OCI-LY7 (cell line): ENCODE data around the gene RASSF10. TPM values are rescaled to one million over a fixed set of nuclear protein-coding genes. Genes with fewer than 3 reads are reported as not detected.

Source experiments
- BruUV-seq: library from RNA; stranded (reverse); fragments of 400-500 nt; replicated peaks from 2 replicates; lab custom pipeline; 2021; lab: Mats Ljungman, UMichigan
- CTCF ChIA-PET: fragments of 300-600 bp; sonication (Branson Sonifier 250); formaldehyde crosslinking; loops from one replicate; lab custom pipeline; 2022; ENCODE audit warnings: antibody characterized with exemption; ENCODE audit not compliant: unreplicated experiment; lab: Charles Lee
- POLR2A ChIA-PET: fragments of 300-600 bp; sonication (Branson Sonifier 250); formaldehyde crosslinking; loops from one replicate; lab custom pipeline; 2022; ENCODE audit warnings: antibody characterized with exemption; lab: Charles Lee
- DNase-seq: peaks from one replicate; pipeline ENCODE4 v3.0.0-alpha.2; 2015; ENCODE audit warnings: low spot score
- H2AFZ ChIP-seq: fragments of 200-600 bp; sonication (generic), shearing (Covaris generic); 2 replicates; pipeline ENCODE4 v1.6.1; 2014; ENCODE audit warnings: mild to moderate bottlenecking, antibody characterized with exemption, low read length, moderate library complexity
- H3K27ac ChIP-seq: fragments of 200-600 bp; sonication (generic); 2 replicates; pipeline ENCODE4 v1.5.1; 2014; ENCODE audit warnings: mixed run types, low read depth, mild to moderate bottlenecking, moderate library complexity, low read length, inconsistent platforms; ENCODE audit not compliant: poor library complexity, severe bottlenecking
- H3K36me3 ChIP-seq: fragments of 200-600 bp; sonication (generic); 2 replicates; pipeline ENCODE4 v1.6.1; 2014; ENCODE audit warnings: mild to moderate bottlenecking, antibody characterized with exemption, low read length, moderate library complexity, mixed read lengths; ENCODE audit not compliant: insufficient read depth
- H3K4me1 ChIP-seq: fragments of 200-600 bp; sonication (generic); 2 replicates; pipeline ENCODE4 v1.5.1; 2014; ENCODE audit warnings: mild to moderate bottlenecking, low read length; ENCODE audit not compliant: insufficient read depth, poor library complexity, severe bottlenecking
- H3K4me2 ChIP-seq: fragments of 200-600 bp; sonication (generic); 2 replicates; pipeline ENCODE4 v1.6.1; 2014; ENCODE audit warnings: mild to moderate bottlenecking, low read length
- H3K4me3 ChIP-seq: fragments of 200-600 bp; sonication (generic); 2 replicates; pipeline ENCODE4 v1.5.1; 2014; ENCODE audit warnings: mild to moderate bottlenecking, low read depth, low read length; ENCODE audit not compliant: poor library complexity, severe bottlenecking
- H3K79me2 ChIP-seq: fragments of 200-600 bp; sonication (generic); 2 replicates; pipeline ENCODE4 v1.6.1; 2016; ENCODE audit warnings: low read depth, mild to moderate bottlenecking, low read length, moderate library complexity, mixed read lengths; ENCODE audit not compliant: insufficient read depth
- H3K9me2 ChIP-seq: fragments of 200-600 bp; sonication (generic); 2 replicates; pipeline ENCODE4 v1.6.1; 2016; ENCODE audit warnings: mild to moderate bottlenecking, low read length, mixed read lengths; ENCODE audit not compliant: insufficient read depth
- H3K9me3 ChIP-seq: fragments of 200-600 bp; sonication (generic); 2 replicates; pipeline ENCODE4 v1.6.1; 2014; ENCODE audit warnings: mild to moderate bottlenecking, mixed run types, low read length, mixed read lengths
- H4K20me1 ChIP-seq: fragments of 200-600 bp; sonication (generic); 2 replicates; pipeline ENCODE4 v1.6.1; 2014; ENCODE audit warnings: mild to moderate bottlenecking, antibody characterized with exemption, low read length, moderate library complexity, mixed read lengths; ENCODE audit not compliant: insufficient read depth
- CTCF ChIP-seq: fragments of 200-600 bp; sonication (generic); conservative IDR thresholded peaks from 2 replicates; pipeline ENCODE4 v1.5.1; 2014; ENCODE audit warnings: mild to moderate bottlenecking, antibody characterized with exemption, low read length, moderate library complexity, mixed read lengths
- EZH2phosphoT487 ChIP-seq: fragments of 200-600 bp; sonication (generic); IDR thresholded peaks from 2 replicates; pipeline ENCODE4 v1.6.1; 2018; ENCODE audit warnings: low read depth, borderline replicate concordance, mild to moderate bottlenecking, mixed run types, antibody characterized with exemption, low read length, moderate library complexity, mixed read lengths
- intact Hi-C: fragments of 100-400 bp; cut with micrococcal nuclease; formaldehyde crosslinking; loops from one replicate; pipeline ENCODE4 v1.10.0; 2022; ENCODE audit not compliant: unreplicated experiment
- total RNA-seq, 2 experiments: library from RNA; depleted of rRNA in 1 of 2; stranded (reverse); fragments of >200 nt in 1 of 2; shearing (Covaris generic) in 1 of 2; gene quantifications; 2 replicates each; pipeline ENCODE4 v1.2.3, GENCODE V29; 2014 to 2022

Gene RASSF10
- total RNA-seq, 2 experiments from 2014 or later: not detected

DNA sequence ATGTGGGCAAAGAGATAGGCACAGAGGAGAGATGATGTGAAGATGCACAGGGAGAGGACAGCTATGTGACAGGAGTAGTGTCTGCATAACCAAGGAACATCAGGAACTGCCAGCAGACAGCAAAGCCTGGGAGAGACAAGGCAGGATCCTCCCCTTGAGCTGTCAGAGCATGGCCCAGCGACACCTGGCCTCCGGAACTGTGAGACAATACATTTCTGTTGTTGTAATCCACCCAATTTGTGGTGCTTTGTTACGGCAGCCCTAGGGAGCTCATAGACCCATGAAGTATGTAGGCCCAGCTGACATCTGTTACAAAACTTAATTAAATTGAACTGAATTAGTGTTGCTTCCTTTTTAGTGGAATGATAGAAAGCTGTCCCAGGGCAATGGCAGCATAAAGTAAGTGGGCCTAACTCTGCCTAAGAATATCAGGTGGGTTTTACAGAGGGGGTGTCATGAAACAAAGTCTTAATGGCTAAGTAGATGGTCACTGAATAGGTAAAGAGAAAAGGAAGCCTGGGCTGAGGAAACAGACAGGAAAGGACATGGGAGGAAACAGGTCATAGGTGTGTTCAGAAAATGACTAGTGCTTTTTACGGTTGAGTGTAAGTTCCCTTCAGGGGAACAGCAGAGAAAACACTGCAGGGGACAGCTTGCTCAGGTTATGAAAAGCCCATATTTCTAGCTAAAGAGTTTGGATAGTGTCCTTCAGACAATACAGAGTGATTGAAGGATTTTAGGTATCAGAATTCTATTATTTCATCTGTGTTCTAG, 24.8 kb downstream of the RASSF10 start:
- Histone ChIP-seq H3K9me2 (no peaks in the 10 kb centered on the region), H3K27ac (no peak overlapping the region), H3K9me3 (no peaks in the 10 kb centered on the region), H2AFZ (no peak overlapping the region), H3K79me2 (no peaks in the 10 kb centered on the region), H3K36me3 (no peaks in the 10 kb centered on the region), H3K4me2 (no peak overlapping the region), H3K4me1 (no peaks in the 10 kb centered on the region), H3K4me3 (no peak overlapping the region), H4K20me1 (no peaks in the 10 kb centered on the region)
- TF ChIP-seq EZH2phosphoT487 (no peak), CTCF (no peak)
- intact Hi-C loops: no loop called here
- POLR2A ChIA-PET: interaction anchor here (0.5 to 0.6 kb wide), 2 partner anchors 75 to 84 kb away, joined by 3 to 4 read pairs; no protein-coding TSS in a partner anchor
- no TSS peak for BruUV-seq
- no peak for DNase-seq
- CTCF ChIA-PET: no interaction called here

DNA sequence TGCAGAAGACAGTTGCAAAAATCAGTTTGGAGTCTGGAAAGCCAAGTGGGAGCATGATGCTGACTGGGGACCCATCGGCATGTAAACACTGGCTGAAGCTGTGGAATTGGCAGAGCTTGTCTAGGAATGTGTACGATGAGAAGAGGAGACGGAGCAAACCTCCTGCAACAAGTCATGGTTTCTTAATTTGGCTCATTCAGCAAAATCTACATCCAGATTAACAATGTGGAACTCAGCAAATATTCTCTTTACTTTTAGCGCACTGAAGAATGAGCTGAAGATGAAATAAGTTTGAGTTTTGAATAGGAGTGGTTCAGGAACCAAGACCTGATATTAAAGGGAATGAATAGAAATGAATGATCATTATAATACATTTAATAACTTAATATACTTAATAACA, 26.6 kb downstream of the RASSF10 start:
- Histone ChIP-seq H3K4me3 (no peak overlapping the region), H3K4me2 (no peak overlapping the region), H3K36me3 (no peaks in the 10 kb centered on the region), H3K79me2 (no peaks in the 10 kb centered on the region), H3K9me3 (no peaks in the 10 kb centered on the region), H3K4me1 (no peaks in the 10 kb centered on the region), H4K20me1 (no peaks in the 10 kb centered on the region), H2AFZ (no peak overlapping the region), H3K9me2 (no peaks in the 10 kb centered on the region), H3K27ac (no peak overlapping the region)
- no peak for DNase-seq
- TF ChIP-seq CTCF: no peak
- TF ChIP-seq EZH2phosphoT487: no peak
- POLR2A ChIA-PET: no interaction called here
- CTCF ChIA-PET: no interaction called here
- intact Hi-C loops: no loop called here
- BruUV-seq: no TSS peak

GRCh38 chr11:13036235-13036634, 27.1 kb downstream of the RASSF10 start:
- POLR2A ChIA-PET: no interaction called here
- Histone ChIP-seq H3K4me2 (no peak overlapping the region), H3K36me3 (no peaks in the 10 kb centered on the region), H3K79me2 (no peaks in the 10 kb centered on the region), H3K4me1 (no peaks in the 10 kb centered on the region), H2AFZ (no peak overlapping the region), H3K27ac (no peak overlapping the region), H3K9me3 (no peaks in the 10 kb centered on the region), H3K9me2 (no peaks in the 10 kb centered on the region), H4K20me1 (no peaks in the 10 kb centered on the region), H3K4me3 (no peak overlapping the region)
- TF ChIP-seq CTCF (no peak), EZH2phosphoT487 (no peak)
- intact Hi-C loops: no loop called here
- BruUV-seq: no TSS peak
- no peak for DNase-seq
- CTCF ChIA-PET: no interaction called here
